Keratinocyte (primary cell): Measurements from ENCODE around the gene NECTIN3. TPM values are rescaled to one million over a fixed set of nuclear protein-coding genes. Genes with fewer than 3 reads are reported as not detected.

Experiments used
- DNase-seq: peaks from one replicate; pipeline ENCODE4 v3.0.0-alpha.2; 2011; ENCODE audit warnings: low read depth, missing footprints, low spot score
- FAIRE-seq: peaks from 2 replicates; lab custom pipeline; 2011; peaks lifted over from hg19 to GRCh38; lab: Jason Lieb, UNC
- H2AFZ ChIP-seq: 2 replicates; pipeline ENCODE4 v1.6.0; 2012; ENCODE audit warnings: low read length, control low read depth, inconsistent platforms; ENCODE audit not compliant: control insufficient read depth
- H3K27ac ChIP-seq: 2 replicates; pipeline ENCODE4 v1.5.1; 2011; ENCODE audit warnings: low read length; ENCODE audit not compliant: control insufficient read depth, insufficient read depth
- H3K27me3 ChIP-seq: 3 replicates; pipeline ENCODE4 v1.6.0; 2011; ENCODE audit warnings: low read length; ENCODE audit not compliant: control insufficient read depth, insufficient read depth; ENCODE audit errors: extremely low read depth
- H3K36me3 ChIP-seq, 2 experiments: 2 replicates in 1 of 2; 3 replicates in 1 of 2; pipeline ENCODE4 v1.5.1; 2011; ENCODE audit warnings: low read length in 2 of 2, mild to moderate bottlenecking in 1 of 2; ENCODE audit not compliant: control insufficient read depth in 2 of 2, insufficient read depth in 2 of 2; ENCODE audit errors: extremely low read depth in 1 of 2
- H3K4me1 ChIP-seq: 3 replicates; pipeline ENCODE4 v1.5.1; 2011; ENCODE audit warnings: low read length; ENCODE audit not compliant: control insufficient read depth, insufficient read depth; ENCODE audit errors: extremely low read depth
- H3K4me2 ChIP-seq: 3 replicates; pipeline ENCODE4 v1.6.0; 2011; ENCODE audit warnings: low read depth, low read length; ENCODE audit not compliant: control insufficient read depth, insufficient read depth; ENCODE audit errors: extremely low read depth
- H3K4me3 ChIP-seq, 3 experiments: fragments of 200-600 bp in 1 of 3; sonication (generic) in 1 of 3; 2 replicates in 2 of 3; 3 replicates in 1 of 3; pipeline ENCODE4 v1.5.1; 2011 to 2016; ENCODE audit warnings: low read length in 3 of 3, mild to moderate bottlenecking in 3 of 3, control low read depth in 2 of 3, inconsistent platforms in 1 of 3, low read depth in 1 of 3, mixed read lengths in 1 of 3, mixed run types in 1 of 3, moderate library complexity in 1 of 3; ENCODE audit not compliant: control insufficient read depth in 2 of 3, insufficient read depth in 2 of 3; ENCODE audit errors: extremely low read depth in 1 of 3
- H3K79me2 ChIP-seq: 2 replicates; pipeline ENCODE4 v1.6.0; 2012; ENCODE audit warnings: low read length; ENCODE audit not compliant: control insufficient read depth, insufficient read depth
- H3K9ac ChIP-seq: 3 replicates; pipeline ENCODE4 v1.6.0; 2011; ENCODE audit warnings: low read length; ENCODE audit not compliant: control insufficient read depth, insufficient read depth; ENCODE audit errors: extremely low read depth
- H3K9me1 ChIP-seq: 3 replicates; pipeline ENCODE4 v1.6.0; 2011; ENCODE audit warnings: low read length; ENCODE audit not compliant: control insufficient read depth, insufficient read depth; ENCODE audit errors: extremely low read depth
- H3K9me3 ChIP-seq: 2 replicates; pipeline ENCODE4 v1.5.1; 2012; ENCODE audit warnings: low read depth, low read length; ENCODE audit not compliant: control insufficient read depth
- H4K20me1 ChIP-seq: 3 replicates; pipeline ENCODE4 v1.6.0; 2011; ENCODE audit warnings: low read length; ENCODE audit not compliant: control insufficient read depth, insufficient read depth; ENCODE audit errors: extremely low read depth
- CTCF ChIP-seq, 3 experiments: IDR thresholded peaks in 1 of 3; conservative IDR thresholded peaks in 1 of 3; optimal IDR thresholded peaks in 1 of 3; 2 replicates in 2 of 3; 3 replicates in 1 of 3; pipeline versions ENCODE3 to v1.5.1; 2011; ENCODE audit warnings: low read length in 3 of 3, mild to moderate bottlenecking in 3 of 3, moderate library complexity in 2 of 3, control low read depth in 1 of 3, inconsistent platforms in 1 of 3; ENCODE audit not compliant: insufficient read depth in 2 of 3; ENCODE audit errors: extremely low read depth in 1 of 3
- EZH2 ChIP-seq: IDR thresholded peaks from one replicate; pipeline ENCODE4 v1.6.1; 2012; ENCODE audit warnings: inconsistent platforms, mild to moderate bottlenecking, low read length, moderate library complexity
- dilution Hi-C: fragments of 300-500 bp; cut with MboI; formaldehyde crosslinking; loops from one replicate; pipeline ENCODE4 v1.7.0; 2020; ENCODE audit warnings: low sequenced_read_pairs; ENCODE audit not compliant: extremely low pct_ligation_motif_present
- polyA plus RNA-seq, 5 experiments: library from polyadenylated mRNA; depleted of rRNA in 3 of 5; stranded (reverse) in 3 of 5; stranded (forward) in 1 of 5; unstranded in 1 of 5; fragments of >200 nt; gene quantifications; 1 replicate in 1 of 5; 2 replicates in 3 of 5; 3 replicates in 1 of 5; pipeline versions ENCODE4 v1.2.1 to v1.2.3, GENCODE V29; 2011 to 2012; ENCODE audit warnings: missing spikeins in 2 of 5, low read depth in 1 of 5, low replicate concordance in 1 of 5

NECTIN3 gene
- polyA plus RNA-seq, 1 donor (not counting 4 experiments of a cell fraction or from before 2014, with no cell fraction given), result 2.1 TPM

GRCh38 chr3:111152496-111152895 lies 80.9 kb downstream of the NECTIN3 start:
- Histone ChIP-seq H3K27ac (no peak overlapping the region), H3K9me1 (no peaks in the 10 kb centered on the region), H3K4me3 (no peak overlapping the region), H3K4me1 (peaks cover 2% of the 10 kb centered on the region), H4K20me1 (no peaks in the 10 kb centered on the region), H3K27me3 (no peaks in the 10 kb centered on the region), H3K9ac (no peak overlapping the region), H3K9me3 (no peaks in the 10 kb centered on the region), H3K36me3 (no peaks in the 10 kb centered on the region), H3K4me2 (no peak overlapping the region), H2AFZ (no peak overlapping the region), H3K79me2 (no peaks in the 10 kb centered on the region)
- DNase-seq (no peak), FAIRE-seq (no peak)
- no peak for TF ChIP-seq EZH2
- no peak for TF ChIP-seq CTCF (optimal IDR thresholded peaks at IDR 0.05 in 1 of 3, IDR thresholded peaks at IDR 0.05 in 1 of 3, conservative IDR thresholded peaks at IDR 0.05 in 1 of 3; ENCODE audit: extremely low read depth in 1 of 3, insufficient read depth in 2 of 3, low read length in 3 of 3)
- dilution Hi-C loops, result no loop called here

GRCh38 chr3:111156517-111156916 lies 84.9 kb downstream of the NECTIN3 start:
- Histone ChIP-seq H3K27me3 (no peaks in the 10 kb centered on the region), H3K4me1 (peaks cover 2% of the 10 kb centered on the region), H3K27ac (no peak overlapping the region), H3K9me1 (no peaks in the 10 kb centered on the region), H2AFZ (no peak overlapping the region), H3K79me2 (no peaks in the 10 kb centered on the region), H3K9ac (no peak overlapping the region), H3K36me3 (no peaks in the 10 kb centered on the region), H3K4me3 (no peak overlapping the region), H4K20me1 (no peaks in the 10 kb centered on the region), H3K9me3 (no peaks in the 10 kb centered on the region), H3K4me2 (no peak overlapping the region)
- DNase-seq (no peak), FAIRE-seq (no peak)
- dilution Hi-C loops, result no loop called here
- no peak for TF ChIP-seq EZH2
- no peak for TF ChIP-seq CTCF (optimal IDR thresholded peaks at IDR 0.05 in 1 of 3, IDR thresholded peaks at IDR 0.05 in 1 of 3, conservative IDR thresholded peaks at IDR 0.05 in 1 of 3; ENCODE audit: extremely low read depth in 1 of 3, insufficient read depth in 2 of 3, low read length in 3 of 3)
